ENCODE results near the gene NUBP1.

DNA sequence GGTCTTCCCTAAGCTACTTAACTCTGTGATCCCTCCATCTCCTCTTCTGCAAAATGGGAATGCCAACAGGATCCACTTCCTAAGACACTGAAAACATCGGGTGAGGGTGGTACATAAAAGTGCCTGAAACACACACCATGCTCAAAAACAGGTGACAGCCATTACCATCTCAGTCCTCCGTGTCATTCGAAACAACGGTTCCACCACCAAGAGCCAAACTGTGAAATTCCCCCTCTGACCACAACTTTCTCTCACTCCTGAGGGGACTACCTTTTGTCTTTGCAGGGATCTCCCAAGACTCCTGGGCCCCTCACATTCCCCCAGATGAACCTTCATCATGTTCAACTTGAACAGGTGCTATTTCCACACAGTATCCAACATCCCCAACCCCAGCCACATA, 37.0 kb downstream of the NUBP1 start:
- TF ChIP-seq, protein P1, sequence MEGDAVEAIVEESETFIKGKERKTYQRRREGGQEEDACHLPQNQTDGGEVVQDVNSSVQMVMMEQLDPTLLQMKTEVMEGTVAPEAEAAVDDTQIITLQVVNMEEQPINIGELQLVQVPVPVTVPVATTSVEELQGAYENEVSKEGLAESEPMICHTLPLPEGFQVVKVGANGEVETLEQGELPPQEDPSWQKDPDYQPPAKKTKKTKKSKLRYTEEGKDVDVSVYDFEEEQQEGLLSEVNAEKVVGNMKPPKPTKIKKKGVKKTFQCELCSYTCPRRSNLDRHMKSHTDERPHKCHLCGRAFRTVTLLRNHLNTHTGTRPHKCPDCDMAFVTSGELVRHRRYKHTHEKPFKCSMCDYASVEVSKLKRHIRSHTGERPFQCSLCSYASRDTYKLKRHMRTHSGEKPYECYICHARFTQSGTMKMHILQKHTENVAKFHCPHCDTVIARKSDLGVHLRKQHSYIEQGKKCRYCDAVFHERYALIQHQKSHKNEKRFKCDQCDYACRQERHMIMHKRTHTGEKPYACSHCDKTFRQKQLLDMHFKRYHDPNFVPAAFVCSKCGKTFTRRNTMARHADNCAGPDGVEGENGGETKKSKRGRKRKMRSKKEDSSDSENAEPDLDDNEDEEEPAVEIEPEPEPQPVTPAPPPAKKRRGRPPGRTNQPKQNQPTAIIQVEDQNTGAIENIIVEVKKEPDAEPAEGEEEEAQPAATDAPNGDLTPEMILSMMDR (IDR thresholded peaks at IDR 0.05) = no peak
- no peak for TF ChIP-seq POLR2A (IDR thresholded peaks at IDR 0.05)

Measured in right lobe of liver (tissue), 4 donors.